SK-N-SH (cell line): ENCODE data around the gene STARD13. TPM values are rescaled to one million over a fixed set of nuclear protein-coding genes. Genes with fewer than 3 reads are reported as not detected.
A peak's percentile ranks its signal among the peaks of the same experiment; 100 is the strongest.

Experiments used
- CTCF ChIA-PET: fragments of 300-600, 350-600 bp; formaldehyde crosslinking; extraction: SDS; loops from one replicate; lab custom pipeline; 2021; lab: Yijun Ruan, JAX
- POLR2A ChIA-PET: fragments of 350-600 bp; sonication (Branson Sonifier 250); formaldehyde crosslinking; extraction: SDS; loops from one replicate; lab custom pipeline; 2020; ENCODE audit warnings: antibody characterized with exemption, inconsistent platforms; lab: Yijun Ruan, JAX
- DNase-seq: peaks from one replicate; pipeline ENCODE4 v3.0.0; 2012
- H2AFZ ChIP-seq: fragments of 200-600 bp; sonication (generic); 2 replicates; pipeline ENCODE4 v1.8.1; 2016; ENCODE audit warnings: antibody characterized with exemption, mild to moderate bottlenecking, low read depth
- H3F3A ChIP-seq: fragments of 200-600 bp; sonication (generic); replicated peaks from 2 replicates; pipeline ENCODE3; 2016; ENCODE audit warnings: antibody characterized with exemption, mild to moderate bottlenecking; ENCODE audit not compliant: insufficient read depth
- H3K27ac ChIP-seq, 2 experiments: fragments of 200-500 bp in 1 of 2; fragments of 200-600 bp in 1 of 2; sonication (Bioruptor generic) in 1 of 2; sonication (generic), shearing (Covaris generic) in 1 of 2; 2 replicates each; pipeline versions ENCODE4 v1.5.1 to v1.6.1; 2014 to 2016; ENCODE audit warnings: low read depth in 2 of 2, inconsistent platforms in 1 of 2, low read length in 1 of 2, mild to moderate bottlenecking in 1 of 2, mixed read lengths in 1 of 2
- H3K27me3 ChIP-seq: fragments of 200-600 bp; sonication (generic), shearing (Covaris generic); 2 replicates; pipeline ENCODE4 v1.6.1; 2016; ENCODE audit warnings: mixed run types; ENCODE audit not compliant: insufficient read depth
- H3K36me3 ChIP-seq, 2 experiments: fragments of 200-500 bp in 1 of 2; fragments of 200-600 bp in 1 of 2; sonication (Bioruptor generic) in 1 of 2; sonication (generic) in 1 of 2; replicated peaks in 1 of 2; 2 replicates each; pipeline versions ENCODE3 to v1.5.1; 2014 to 2016; ENCODE audit warnings: low read length in 1 of 2, mild to moderate bottlenecking in 1 of 2; ENCODE audit not compliant: insufficient read depth in 2 of 2, control insufficient read depth in 1 of 2
- H3K4me1 ChIP-seq, 2 experiments: fragments of 200-500 bp in 1 of 2; fragments of 200-600 bp in 1 of 2; sonication (Bioruptor generic) in 1 of 2; sonication (generic), shearing (Covaris generic) in 1 of 2; 2 replicates each; pipeline versions ENCODE4 v1.5.1 to v1.6.1; 2014 to 2016; ENCODE audit warnings: low read depth in 1 of 2, low read length in 1 of 2, mixed run types in 1 of 2; ENCODE audit not compliant: insufficient read depth in 2 of 2, control insufficient read depth in 1 of 2
- H3K4me2 ChIP-seq: fragments of 200-600 bp; sonication (generic), shearing (Covaris generic); 2 replicates; pipeline ENCODE4 v1.6.1; 2017; ENCODE audit warnings: mixed run types
- H3K4me3 ChIP-seq, 2 experiments: fragments of 200-500 bp in 1 of 2; fragments of 200-600 bp in 1 of 2; sonication (Bioruptor generic) in 1 of 2; sonication (generic), shearing (Covaris generic) in 1 of 2; 2 replicates each; pipeline versions ENCODE4 v1.5.1 to v1.8.1; 2014 to 2016; ENCODE audit warnings: low read depth in 2 of 2, inconsistent platforms in 1 of 2, low read length in 1 of 2, mild to moderate bottlenecking in 1 of 2, mixed read lengths in 1 of 2, moderate library complexity in 1 of 2
- H3K79me2 ChIP-seq: fragments of 200-600 bp; sonication (generic); 2 replicates; pipeline ENCODE4 v1.8.1; 2017; ENCODE audit warnings: mild to moderate bottlenecking; ENCODE audit not compliant: insufficient read depth
- H3K9ac ChIP-seq: fragments of 200-600 bp; sonication (generic); 2 replicates; pipeline ENCODE4 v1.6.1; 2017; ENCODE audit warnings: mixed run types
- H3K9me2 ChIP-seq: fragments of 200-600 bp; sonication (generic); 2 replicates; pipeline ENCODE4 v1.6.1; 2017; ENCODE audit warnings: mixed run types
- H3K9me3 ChIP-seq: fragments of 200-600 bp; sonication (generic); 2 replicates; pipeline ENCODE4 v1.6.1; 2017; ENCODE audit warnings: mixed run types, mild to moderate bottlenecking, moderate library complexity
- H4K20me1 ChIP-seq: fragments of 200-600 bp; sonication (generic); 2 replicates; pipeline ENCODE4 v1.6.1; 2017; ENCODE audit warnings: mild to moderate bottlenecking, mixed run types; ENCODE audit not compliant: insufficient read depth
- CHD2 ChIP-seq: fragments of 150-350 bp; IDR thresholded peaks from 2 replicates; pipeline ENCODE4 v1.6.1; 2018; ENCODE audit warnings: low read length; ENCODE audit not compliant: partially characterized antibody
- FOSL2 ChIP-seq: IDR thresholded peaks from 2 replicates; pipeline ENCODE4 v1.4.0; 2012; ENCODE audit warnings: low read depth, mild to moderate bottlenecking, moderate library complexity, borderline replicate concordance
- FOXJ3 ChIP-seq: sonication (generic); formaldehyde crosslinking; IDR thresholded peaks from 2 replicates; pipeline ENCODE4 v1.5.1; 2020; ENCODE audit warnings: mild to moderate bottlenecking, missing genetic modification reagents
- FOXM1 ChIP-seq: IDR thresholded peaks from 2 replicates; pipeline ENCODE4 v1.4.0; 2012; ENCODE audit warnings: low read depth, mild to moderate bottlenecking
- GABPA ChIP-seq: IDR thresholded peaks from 2 replicates; pipeline ENCODE4 v1.4.0; 2012; ENCODE audit warnings: low read depth, mild to moderate bottlenecking
- JUND ChIP-seq: IDR thresholded peaks from 2 replicates; pipeline ENCODE4 v1.4.0; 2012
- NFIC ChIP-seq: IDR thresholded peaks from 2 replicates; pipeline ENCODE4 v1.4.0; 2012; ENCODE audit warnings: borderline replicate concordance
- NRF1 ChIP-seq: IDR thresholded peaks from 2 replicates; pipeline ENCODE4 v1.6.1; 2012; ENCODE audit warnings: low read depth, mild to moderate bottlenecking, low read length
- POLR2AphosphoS5 ChIP-seq: IDR thresholded peaks from 2 replicates; pipeline ENCODE4 v1.6.1; 2012; ENCODE audit warnings: low read depth, low read length
- RAD21 ChIP-seq: IDR thresholded peaks from 2 replicates; pipeline ENCODE4 v1.6.1; 2012; ENCODE audit warnings: mild to moderate bottlenecking, low read length
- RCOR1 ChIP-seq: fragments of 150-350 bp; IDR thresholded peaks from 2 replicates; pipeline ENCODE4 v1.6.1; 2017; ENCODE audit warnings: antibody characterized with exemption, low read length
- RFX5 ChIP-seq: IDR thresholded peaks from 2 replicates; pipeline ENCODE4 v1.6.1; 2012; ENCODE audit warnings: mild to moderate bottlenecking, improper control_type of control experiment, low read length
- RXRA ChIP-seq: IDR thresholded peaks from 2 replicates; pipeline ENCODE4 v1.4.0; 2012; ENCODE audit warnings: low read depth, mild to moderate bottlenecking, borderline replicate concordance
- SMC3 ChIP-seq: IDR thresholded peaks from 2 replicates; pipeline ENCODE4 v1.6.1; 2012; ENCODE audit warnings: low read depth, low read length, improper control_type of control experiment
- TAF1 ChIP-seq: IDR thresholded peaks from 2 replicates; pipeline ENCODE4 v1.6.1; 2012; ENCODE audit warnings: low read depth, mild to moderate bottlenecking, low read length, moderate library complexity, borderline replicate concordance
- TCF12 ChIP-seq: IDR thresholded peaks from 2 replicates; pipeline ENCODE4 v1.4.0; 2012
- YY1 ChIP-seq: IDR thresholded peaks from 2 replicates; pipeline ENCODE4 v1.4.0; 2012; ENCODE audit warnings: low read depth, mild to moderate bottlenecking
- ZBTB33 ChIP-seq: IDR thresholded peaks from 2 replicates; pipeline ENCODE4 v1.4.0; 2012; ENCODE audit warnings: low read depth, borderline replicate concordance
- WGBS: methylation state at CpG from one replicate; pipeline ENCODE4 v1.1.6; 2017; ENCODE audit warnings: low lambda C conversion rate; 5-methylcytosine and 5-hydroxymethylcytosine counted together
- polyA plus RNA-seq, 3 experiments: library from polyadenylated mRNA; depleted of rRNA; stranded (reverse); fragments of >200 nt; gene quantifications; 2 replicates each; pipeline ENCODE4 v1.2.3, GENCODE V29; 2012
- TF ChIP-seq, protein P1 (sequence below): fragments of 200-600 bp; sonication (generic); IDR thresholded peaks from 2 replicates; pipeline ENCODE4 v1.6.1; 2017; ENCODE audit warnings: antibody characterized with exemption, mild to moderate bottlenecking, moderate library complexity

Gene STARD13
- polyA plus RNA-seq, 1 of the 3 experiments (the other 2 are of a cell fraction), result 5.7 TPM

DNA sequence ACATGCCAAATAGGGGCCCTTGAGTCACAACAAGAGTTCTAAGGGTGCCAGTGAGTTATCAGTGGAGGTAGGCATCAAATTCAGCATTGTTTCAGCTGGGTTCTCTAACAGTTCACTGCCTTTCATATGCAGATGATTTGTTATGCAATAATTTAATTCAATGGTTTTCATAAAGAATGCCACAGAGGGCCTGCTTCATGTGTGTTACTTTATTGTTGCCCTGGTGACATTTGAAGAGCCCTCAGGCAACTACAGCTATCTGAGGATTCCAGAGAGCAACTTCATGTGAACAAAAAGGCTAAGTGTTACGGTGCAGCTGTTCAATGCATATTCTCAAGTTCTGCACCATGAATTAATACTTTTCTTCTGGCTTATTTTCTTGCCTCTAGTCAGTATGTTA, 43.1 kb upstream of the STARD13 start:
- peaks cover 6% of the 10 kb centered on the region for H3F3A ChIP-seq
- ChIA-PET CTCF (interaction anchor here (0.7 to 1.1 kb wide), 2 partner anchors 20 to 73 kb away, joined by 3 read pairs; no protein-coding TSS in a partner anchor), POLR2A (no interaction called here)
- no peak overlapping the region for H2AFZ ChIP-seq
- H3K9me3 ChIP-seq, result no peaks in the 10 kb centered on the region; the same call in 1 of the 2 replicates
- no peaks in the 10 kb centered on the region for H4K20me1 ChIP-seq
- H3K27ac ChIP-seq, result no peak overlapping the region
- no peaks in the 10 kb centered on the region for H3K9me2 ChIP-seq
- H3K4me1 ChIP-seq, result peaks cover 0 to 6% of the 10 kb centered on the region in 2 experiments; a peak in 2 of 4 replicates
- no peaks in the 10 kb centered on the region for H3K79me2 ChIP-seq
- H3K36me3 ChIP-seq, result no peaks in the 10 kb centered on the region
- H3K4me3 ChIP-seq, result no peak overlapping the region
- H3K4me2 ChIP-seq, result no peak overlapping the region
- no peak overlapping the region for H3K9ac ChIP-seq
- H3K27me3 ChIP-seq, result no peaks in the 10 kb centered on the region
- TF ChIP-seq, protein P1, sequence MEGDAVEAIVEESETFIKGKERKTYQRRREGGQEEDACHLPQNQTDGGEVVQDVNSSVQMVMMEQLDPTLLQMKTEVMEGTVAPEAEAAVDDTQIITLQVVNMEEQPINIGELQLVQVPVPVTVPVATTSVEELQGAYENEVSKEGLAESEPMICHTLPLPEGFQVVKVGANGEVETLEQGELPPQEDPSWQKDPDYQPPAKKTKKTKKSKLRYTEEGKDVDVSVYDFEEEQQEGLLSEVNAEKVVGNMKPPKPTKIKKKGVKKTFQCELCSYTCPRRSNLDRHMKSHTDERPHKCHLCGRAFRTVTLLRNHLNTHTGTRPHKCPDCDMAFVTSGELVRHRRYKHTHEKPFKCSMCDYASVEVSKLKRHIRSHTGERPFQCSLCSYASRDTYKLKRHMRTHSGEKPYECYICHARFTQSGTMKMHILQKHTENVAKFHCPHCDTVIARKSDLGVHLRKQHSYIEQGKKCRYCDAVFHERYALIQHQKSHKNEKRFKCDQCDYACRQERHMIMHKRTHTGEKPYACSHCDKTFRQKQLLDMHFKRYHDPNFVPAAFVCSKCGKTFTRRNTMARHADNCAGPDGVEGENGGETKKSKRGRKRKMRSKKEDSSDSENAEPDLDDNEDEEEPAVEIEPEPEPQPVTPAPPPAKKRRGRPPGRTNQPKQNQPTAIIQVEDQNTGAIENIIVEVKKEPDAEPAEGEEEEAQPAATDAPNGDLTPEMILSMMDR, result no peak
- TF ChIP-seq POLR2AphosphoS5 (no peak), TAF1 (no peak), NRF1 (no peak), ZBTB33 (no peak), SMC3 (no peak), FOXM1 (no peak), FOSL2 (no peak), RCOR1 (no peak), CHD2 (no peak), GABPA (no peak), NFIC (no peak), RXRA (no peak)
- 95% methylated on average over 1 of the region's 1 CpG for WGBS
- DNase-seq, result peak; percentile 44

GRCh38 chr13:33326723-33327122, 41.2 kb upstream of the STARD13 start:
- H2AFZ ChIP-seq, result no peak overlapping the region
- TF ChIP-seq NRF1, result no peak
- TF ChIP-seq FOXJ3 (CRISPR knock-in tag), result no peak
- TF ChIP-seq TCF12, result no peak
- no peak for TF ChIP-seq JUND
- TF ChIP-seq RAD21, result no peak
- no peak for TF ChIP-seq GABPA
- no peak for TF ChIP-seq SMC3
- no peak for TF ChIP-seq RFX5
- no peak for TF ChIP-seq YY1
- TF ChIP-seq, all 33 proteins: peak for 0
- no peak overlapping the region for H3K27ac ChIP-seq
- DNase-seq, result no peak
- no peaks in the 10 kb centered on the region for H3K27me3 ChIP-seq
- no peak overlapping the region for H3K9ac ChIP-seq
- H3K4me2 ChIP-seq, result no peak overlapping the region
- H3K79me2 ChIP-seq, result no peaks in the 10 kb centered on the region
- no peaks in the 10 kb centered on the region for H3K9me2 ChIP-seq
- H3F3A ChIP-seq, result peaks cover 6% of the 10 kb centered on the region
- no peak overlapping the region for H3K4me3 ChIP-seq
- POLR2A ChIA-PET, result no interaction called here
- no peaks in the 10 kb centered on the region for H3K36me3 ChIP-seq
- no peaks in the 10 kb centered on the region for H4K20me1 ChIP-seq
- WGBS, result 97% methylated on average over 2 of the region's 2 CpGs
- CTCF ChIA-PET, result interaction anchor here (1.2 kb wide), 1 partner anchor 15 kb away, joined by 4 read pairs; no protein-coding TSS in a partner anchor
- H3K4me1 ChIP-seq, result peaks cover 0 to 6% of the 10 kb centered on the region in 2 experiments; a peak in 3 of 4 replicates
- no peaks in the 10 kb centered on the region for H3K9me3 ChIP-seq
